Neural progenitor cell (in vitro differentiated cells): ENCODE results near the gene NFASC.

Source experiments
- CTCF ChIP-seq: fragments of 200-600 bp; sonication (generic); IDR thresholded peaks from 2 replicates; pipeline ENCODE4 v1.5.1; 2017; ENCODE audit warnings: antibody characterized with exemption, mild to moderate bottlenecking
- EZH2 ChIP-seq: fragments of 200-600 bp; sonication (generic); IDR thresholded peaks from 2 replicates; pipeline ENCODE4 v1.6.1; 2017; ENCODE audit warnings: antibody characterized with exemption, mild to moderate bottlenecking, moderate library complexity

- TF ChIP-seq CTCF (no peak), EZH2 (no peak)
Measured at GRCh38 chr1:204943495-204943894, 72.8 kb downstream of the NFASC start.
